HG02938 (cell line): Measurements from ENCODE around the gene ARSA.
"Not testable (repeated sequence)": the region's sequence is repeated elsewhere in the genome, so short reads cannot be mapped to it uniquely, and the experiment has no call there.

Experiments used
- ATAC-seq: cut with Tn5 transposase; IDR thresholded peaks from one replicate; pipeline ENCODE4 v1.9.1; 2021; ENCODE audit warnings: mild to moderate bottlenecking, moderate library complexity; ENCODE audit not compliant: unreplicated experiment

ARSA gene

GRCh38 chr22:50624347-50625130 is 3.4 kb downstream of the ARSA start:
- no peak for ATAC-seq

GRCh38 chr22:50622723-50623327 is 5.1 kb downstream of the ARSA start:
- no peak for ATAC-seq

DNA sequence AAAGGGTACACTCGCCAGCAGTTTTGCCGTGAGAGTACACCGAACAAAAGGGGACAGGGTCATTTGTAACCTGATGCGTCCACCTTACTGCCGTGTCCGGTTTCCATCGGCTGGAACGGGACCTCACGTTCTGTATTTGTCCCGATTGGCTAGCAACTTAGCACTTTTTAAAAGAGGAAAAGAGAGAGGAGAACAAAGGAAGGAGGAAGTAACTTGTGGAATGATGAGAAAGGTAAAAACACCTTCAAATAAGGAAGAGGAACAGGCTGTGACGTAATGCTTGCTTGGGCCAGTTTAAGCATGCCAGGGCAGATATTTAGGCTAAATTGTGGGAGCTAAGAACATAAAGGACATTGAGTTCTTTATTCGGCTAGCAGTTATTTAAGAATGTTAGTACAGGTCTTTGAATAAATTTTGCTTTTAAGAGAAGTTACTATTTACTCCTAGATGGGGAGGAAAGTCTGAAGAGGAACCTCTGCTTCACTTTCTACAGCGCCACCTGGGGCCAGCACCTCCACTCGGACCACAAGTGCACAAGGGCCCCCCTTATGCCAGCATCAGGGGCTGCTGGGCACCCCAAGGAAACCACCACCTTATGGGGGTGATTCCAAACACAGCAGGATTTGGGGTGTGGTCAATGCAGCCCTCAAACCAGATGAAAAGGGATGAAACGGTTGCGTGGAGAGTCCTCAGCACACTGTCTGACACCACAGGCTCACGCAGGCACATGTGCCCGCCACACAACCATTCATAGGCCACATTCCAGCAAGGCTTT is 5.8 kb downstream of the ARSA start:
- ATAC-seq = no peak

DNA sequence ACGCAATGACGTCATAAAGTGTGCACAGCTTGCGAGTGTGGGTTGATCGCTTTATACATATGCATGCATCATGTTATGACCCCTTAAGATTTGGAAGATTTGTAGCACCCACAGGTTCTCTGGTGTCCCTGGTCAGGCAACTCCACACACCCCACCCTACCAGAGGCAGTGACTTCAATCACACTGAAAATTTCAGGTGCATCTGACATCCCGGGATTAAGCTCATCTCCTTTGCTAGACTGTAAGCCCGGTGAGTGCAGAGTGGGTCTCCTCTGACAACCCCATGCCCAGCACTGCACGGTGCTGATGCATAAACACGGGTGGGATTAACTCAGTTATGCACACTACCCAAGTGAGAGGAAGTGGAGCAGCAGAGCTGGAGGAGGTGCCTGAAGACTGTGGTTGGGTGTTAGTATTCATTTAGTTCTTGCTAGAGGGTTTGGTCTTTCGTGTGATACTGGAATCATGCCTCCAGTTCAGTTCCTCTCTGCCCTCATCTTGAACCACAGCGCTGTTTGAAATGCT is 6.5 kb downstream of the ARSA start:
- no peak for ATAC-seq

GRCh38 chr22:50620593-50621355 is 7.2 kb downstream of the ARSA start:
- ATAC-seq = no peak

GRCh38 chr22:50614296-50614695 is 13.7 kb downstream of the ARSA start:
- not testable (repeated sequence) for ATAC-seq

GRCh38 chr22:50613291-50613981 is 14.5 kb downstream of the ARSA start:
- ATAC-seq = no peak

GRCh38 chr22:50612528-50613221 is 15.3 kb downstream of the ARSA start:
- no peak for ATAC-seq

- no peak for ATAC-seq
These were observed 15.8 kb downstream of the ARSA start for GRCh38 chr22:50612168-50612527.

DNA sequence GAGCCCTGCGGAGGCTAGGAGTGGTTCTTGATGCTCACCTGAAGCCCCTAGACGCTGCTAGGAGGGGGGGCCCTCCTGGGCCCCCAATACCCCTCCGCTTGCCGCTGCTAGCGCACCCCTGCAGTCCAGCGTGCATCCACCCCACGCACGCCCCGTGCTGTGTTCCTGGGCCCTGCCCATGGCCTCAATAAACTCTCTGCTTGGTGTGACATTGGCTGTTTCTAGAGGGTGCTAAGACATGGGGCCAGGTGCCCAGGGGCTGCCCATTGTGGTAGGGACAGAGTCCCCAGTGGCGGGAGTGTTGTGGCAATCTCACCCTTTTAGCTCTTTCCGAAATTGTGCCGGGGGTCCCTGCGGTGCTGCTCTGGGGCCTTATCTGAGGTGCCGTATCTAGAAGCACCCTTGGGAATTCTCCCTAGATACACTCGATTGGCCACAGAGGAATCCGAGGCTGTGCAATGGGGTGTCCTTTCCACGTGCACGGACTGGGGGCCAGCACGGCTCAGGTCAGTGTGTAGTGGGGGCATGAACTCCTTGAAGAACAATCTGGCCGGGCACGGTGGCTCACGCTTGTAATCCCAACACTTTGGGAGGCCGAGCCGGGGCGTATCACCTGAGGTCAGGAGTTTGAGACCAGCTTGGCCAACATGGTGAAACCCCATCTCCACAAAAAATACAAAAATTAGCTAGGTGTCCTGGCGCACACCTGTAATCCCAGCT is 16.5 kb downstream of the ARSA start:
- ATAC-seq = no peak

DNA sequence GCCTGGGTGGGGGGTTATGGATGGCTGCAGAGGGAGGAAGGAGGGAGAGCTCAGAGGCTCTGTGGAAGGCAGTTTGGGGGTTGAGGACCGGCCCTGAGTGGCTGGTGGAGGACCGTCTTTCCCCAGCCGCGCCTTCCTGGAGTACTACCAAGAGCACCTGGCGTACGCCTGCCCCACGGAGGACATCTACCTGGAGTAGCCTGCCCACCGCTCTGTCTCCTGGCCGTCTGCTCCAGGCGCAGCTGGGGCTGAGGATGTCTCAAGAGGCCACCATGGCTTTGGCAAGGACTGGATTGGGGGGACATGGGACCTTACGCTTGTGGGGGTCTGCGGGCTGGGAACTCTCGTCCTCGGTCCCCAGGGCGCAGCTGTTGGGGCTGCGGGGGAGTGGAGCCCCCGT is 17.4 kb downstream of the ARSA start:
- no peak for ATAC-seq

GRCh38 chr22:50610041-50610451 is 17.9 kb downstream of the ARSA start:
- no peak for ATAC-seq

- ATAC-seq = no peak
These were observed 18.4 kb downstream of the ARSA start for GRCh38 chr22:50609599-50609998.

- ATAC-seq = no peak
These were observed 19.0 kb downstream of the ARSA start for GRCh38 chr22:50608996-50609395.

GRCh38 chr22:50608058-50608840 is 19.7 kb downstream of the ARSA start:
- ATAC-seq = not testable (repeated sequence)

- ATAC-seq = no peak
These were observed 20.3 kb downstream of the ARSA start for GRCh38 chr22:50607659-50608020.

- no peak for ATAC-seq
These were observed 20.9 kb downstream of the ARSA start for GRCh38 chr22:50606946-50607658.
